ENCODE data around the gene USP22.

- TF ChIP-seq POLR2A (IDR thresholded peaks at IDR 0.05) = no peak
- TF ChIP-seq, protein P1, sequence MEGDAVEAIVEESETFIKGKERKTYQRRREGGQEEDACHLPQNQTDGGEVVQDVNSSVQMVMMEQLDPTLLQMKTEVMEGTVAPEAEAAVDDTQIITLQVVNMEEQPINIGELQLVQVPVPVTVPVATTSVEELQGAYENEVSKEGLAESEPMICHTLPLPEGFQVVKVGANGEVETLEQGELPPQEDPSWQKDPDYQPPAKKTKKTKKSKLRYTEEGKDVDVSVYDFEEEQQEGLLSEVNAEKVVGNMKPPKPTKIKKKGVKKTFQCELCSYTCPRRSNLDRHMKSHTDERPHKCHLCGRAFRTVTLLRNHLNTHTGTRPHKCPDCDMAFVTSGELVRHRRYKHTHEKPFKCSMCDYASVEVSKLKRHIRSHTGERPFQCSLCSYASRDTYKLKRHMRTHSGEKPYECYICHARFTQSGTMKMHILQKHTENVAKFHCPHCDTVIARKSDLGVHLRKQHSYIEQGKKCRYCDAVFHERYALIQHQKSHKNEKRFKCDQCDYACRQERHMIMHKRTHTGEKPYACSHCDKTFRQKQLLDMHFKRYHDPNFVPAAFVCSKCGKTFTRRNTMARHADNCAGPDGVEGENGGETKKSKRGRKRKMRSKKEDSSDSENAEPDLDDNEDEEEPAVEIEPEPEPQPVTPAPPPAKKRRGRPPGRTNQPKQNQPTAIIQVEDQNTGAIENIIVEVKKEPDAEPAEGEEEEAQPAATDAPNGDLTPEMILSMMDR (IDR thresholded peaks at IDR 0.05 in 8 of 11, conservative IDR thresholded peaks at IDR 0.05 in 3 of 11) = no peak
- TF ChIP-seq POLR2AphosphoS5 (IDR thresholded peaks at IDR 0.05) = no peak
Observed at GRCh38 chr17:21090902-21091618, 48.2 kb upstream of the USP22 start.

Measured in spleen (tissue), 7 donors.